ENCODE data around the gene TRIM49. TPM values are rescaled to one million over a fixed set of nuclear protein-coding genes. Genes with fewer than 3 reads are reported as not detected.
"Not testable (repeated sequence)": the region's sequence is repeated elsewhere in the genome, so short reads cannot be mapped to it uniquely, and the experiment has no call there.

The TRIM49 gene
- total RNA-seq (ENCODE audit: unreplicated experiment), result not detected
- long read RNA-seq, result 0 reads

GRCh38 chr11:89808475-89808874, at the start of gene TRIM49:
Gene TRIM49 (minus strand): TSS chr11:89808575. CDS start chr11:89804469, 4,106 bp downstream.
- not testable (repeated sequence) for H3K9me3 Mint-ChIP-seq (ENCODE audit: unreplicated experiment); H3K27me3 Mint-ChIP-seq (ENCODE audit: unreplicated experiment); H3K4me1 Mint-ChIP-seq (ENCODE audit: unreplicated experiment); DNase-seq (ENCODE audit: low spot score); H3K36me3 Mint-ChIP-seq (ENCODE audit: low read depth, unreplicated experiment); H3K4me3 Mint-ChIP-seq (ENCODE audit: unreplicated experiment); H3K27ac Mint-ChIP-seq (ENCODE audit: unreplicated experiment)

- H3K27me3 Mint-ChIP-seq (ENCODE audit: unreplicated experiment); H3K4me1 Mint-ChIP-seq (ENCODE audit: unreplicated experiment); H3K9me3 Mint-ChIP-seq (ENCODE audit: unreplicated experiment); DNase-seq (ENCODE audit: low spot score); H3K36me3 Mint-ChIP-seq (ENCODE audit: low read depth, unreplicated experiment); H3K4me3 Mint-ChIP-seq (ENCODE audit: unreplicated experiment); H3K27ac Mint-ChIP-seq (ENCODE audit: unreplicated experiment): not testable (repeated sequence)
Measured at GRCh38 chr11:89826694-89827093, 18.3 kb upstream of the TRIM49 start.

GRCh38 chr11:89820008-89820407, 11.6 kb upstream of the TRIM49 start:
- H3K9me3 Mint-ChIP-seq (ENCODE audit: unreplicated experiment); H3K27me3 Mint-ChIP-seq (ENCODE audit: unreplicated experiment); H3K36me3 Mint-ChIP-seq (ENCODE audit: low read depth, unreplicated experiment); H3K27ac Mint-ChIP-seq (ENCODE audit: unreplicated experiment); DNase-seq (ENCODE audit: low spot score); H3K4me3 Mint-ChIP-seq (ENCODE audit: unreplicated experiment); H3K4me1 Mint-ChIP-seq (ENCODE audit: unreplicated experiment): not testable (repeated sequence)

- not testable (repeated sequence) for H3K4me1 Mint-ChIP-seq (ENCODE audit: unreplicated experiment); DNase-seq (ENCODE audit: low spot score); H3K9me3 Mint-ChIP-seq (ENCODE audit: unreplicated experiment); H3K27ac Mint-ChIP-seq (ENCODE audit: unreplicated experiment); H3K27me3 Mint-ChIP-seq (ENCODE audit: unreplicated experiment); H3K36me3 Mint-ChIP-seq (ENCODE audit: low read depth, unreplicated experiment); H3K4me3 Mint-ChIP-seq (ENCODE audit: unreplicated experiment)
Measured at GRCh38 chr11:89813535-89813934, 5.2 kb upstream of the TRIM49 start.

GRCh38 chr11:89787506-89788063, 20.8 kb downstream of the TRIM49 start:
- peak; percentile 12 for DNase-seq (ENCODE audit: low spot score)
- not testable (repeated sequence) for H3K36me3 Mint-ChIP-seq (ENCODE audit: low read depth, unreplicated experiment); H3K4me1 Mint-ChIP-seq (ENCODE audit: unreplicated experiment); H3K9me3 Mint-ChIP-seq (ENCODE audit: unreplicated experiment); H3K27me3 Mint-ChIP-seq (ENCODE audit: unreplicated experiment); H3K27ac Mint-ChIP-seq (ENCODE audit: unreplicated experiment); H3K4me3 Mint-ChIP-seq (ENCODE audit: unreplicated experiment)

- not testable (repeated sequence) for H3K9me3 Mint-ChIP-seq (ENCODE audit: unreplicated experiment); H3K27me3 Mint-ChIP-seq (ENCODE audit: unreplicated experiment); DNase-seq (ENCODE audit: low spot score); H3K36me3 Mint-ChIP-seq (ENCODE audit: low read depth, unreplicated experiment); H3K4me1 Mint-ChIP-seq (ENCODE audit: unreplicated experiment); H3K27ac Mint-ChIP-seq (ENCODE audit: unreplicated experiment); H3K4me3 Mint-ChIP-seq (ENCODE audit: unreplicated experiment)
Measured at GRCh38 chr11:89785726-89786125, 22.6 kb downstream of the TRIM49 start.

GRCh38 chr11:89750822-89751221, 57.6 kb downstream of the TRIM49 start:
- DNase-seq (ENCODE audit: low spot score); H3K4me3 Mint-ChIP-seq (ENCODE audit: unreplicated experiment); H3K9me3 Mint-ChIP-seq (ENCODE audit: unreplicated experiment); H3K4me1 Mint-ChIP-seq (ENCODE audit: unreplicated experiment); H3K27me3 Mint-ChIP-seq (ENCODE audit: unreplicated experiment); H3K36me3 Mint-ChIP-seq (ENCODE audit: low read depth, unreplicated experiment); H3K27ac Mint-ChIP-seq (ENCODE audit: unreplicated experiment): not testable (repeated sequence)

Other genes with a start within 250 kb of the TRIM49 start
- gene TRIM77, start 98.3 kb downstream of the TRIM49 start, total RNA-seq (ENCODE audit: unreplicated experiment), result not detected
- not detected for gene TRIM64B, start 69.9 kb upstream of the TRIM49 start, total RNA-seq (ENCODE audit: unreplicated experiment)
- gene TRIM49D1, start 113.7 kb upstream of the TRIM49 start, total RNA-seq (ENCODE audit: unreplicated experiment), result not detected
- gene TRIM49D2, start 115.5 kb upstream of the TRIM49 start, total RNA-seq (ENCODE audit: unreplicated experiment), result not detected
- gene TRIM64, start 157.5 kb upstream of the TRIM49 start, total RNA-seq (ENCODE audit: unreplicated experiment), result not detected
- not detected for gene TRIM49C, start 222.5 kb upstream of the TRIM49 start, total RNA-seq (ENCODE audit: unreplicated experiment)